Stomach (tissue), 9 donors: Measurements from ENCODE around the gene SUV39H1. TPM values are rescaled to one million over a fixed set of nuclear protein-coding genes. Genes with fewer than 3 reads are reported as not detected.
"Not testable (repeated sequence)": the region's sequence is repeated elsewhere in the genome, so short reads cannot be mapped to it uniquely, and the experiment has no call there.

Experiments used
- DNase-seq, 2 donors: peaks; one replicate each; pipeline versions ENCODE4 v3.0.0 to v3.0.0-alpha.2; 2013 to 2019
- H3K27ac ChIP-seq, 5 donors: fragments of 200-600 bp in 4 of 5; sonication (generic) in 4 of 5; one replicate each; pipeline ENCODE4 v1.5.1; 2013 to 2019; ENCODE audit warnings: mild to moderate bottlenecking in 1 of 5, moderate library complexity in 1 of 5
- H3K27me3 ChIP-seq, 3 donors: fragments of 200-600 bp; sonication (generic); one replicate each; pipeline ENCODE4 v1.5.1; 2017 to 2019; ENCODE audit warnings: mixed run types in 1 of 3
- H3K36me3 ChIP-seq, 4 donors: fragments of 200-600 bp; sonication (generic); 1 replicate in 3 of 4; 2 replicates in 1 of 4; pipeline ENCODE4 v1.5.1; 2016 to 2019
- H3K4me1 ChIP-seq, 4 donors: fragments of 200-600 bp; sonication (generic); one replicate each; pipeline ENCODE4 v1.5.1; 2016 to 2019
- H3K4me3 ChIP-seq, 4 donors: fragments of 200-600 bp; sonication (generic) in 3 of 4; one replicate each; pipeline ENCODE4 v1.5.1; 2016 to 2019; ENCODE audit warnings: mild to moderate bottlenecking in 1 of 4
- H3K9me3 ChIP-seq, 4 donors: fragments of 200-600 bp; sonication (generic); one replicate each; pipeline ENCODE4 v1.5.1; 2016 to 2019
- CTCF ChIP-seq, 7 experiments: fragments of 450-650 bp in 4 of 7; fragments of 200-600 bp in 3 of 7; sonication (generic) in 3 of 7; IDR thresholded peaks; one replicate each; pipeline ENCODE4 v1.5.1; 2016 to 2019; ENCODE audit warnings: antibody characterized with exemption in 7 of 7, control low read depth in 2 of 7, mild to moderate bottlenecking in 1 of 7
- EP300 ChIP-seq: sonication (generic); formaldehyde crosslinking; IDR thresholded peaks from one replicate; pipeline ENCODE4 v1.6.1; 2017; ENCODE audit warnings: antibody characterized with exemption
- POLR2A ChIP-seq, 4 donors: fragments of 450-650 bp; IDR thresholded peaks; one replicate each; pipeline ENCODE4 v1.6.1; 2016; ENCODE audit warnings: antibody characterized with exemption in 4 of 4, control low read depth in 2 of 4, mild to moderate bottlenecking in 1 of 4, moderate library complexity in 1 of 4
- POLR2AphosphoS5 ChIP-seq, 3 donors: sonication (generic); formaldehyde crosslinking; IDR thresholded peaks; one replicate each; pipeline ENCODE4 v1.6.1; 2016; ENCODE audit warnings: antibody characterized with exemption in 3 of 3
- WGBS, 5 donors: extraction: QIAGEN DNeasy Blood & Tissue Kit in 3 of 5; methylation state at CpG; one replicate each; pipeline versions ENCODE4 v1.1.5 to v1.1.7; 2013 to 2018; 5-methylcytosine and 5-hydroxymethylcytosine counted together
- intact Hi-C: fragments of 100-400 bp; cut with DNase I; formaldehyde crosslinking; loops from one replicate; pipeline ENCODE4 v1.15.1; 2023; ENCODE audit warnings: low total_unique reads
- polyA plus RNA-seq, 3 donors: library from polyadenylated mRNA; stranded (reverse); fragments of 200-250 nt; gene quantifications; one replicate each; pipeline ENCODE4 v1.2.3, GENCODE V29; 2013
- total RNA-seq, 5 donors: library from RNA; depleted of rRNA; stranded (reverse); fragments of >200 nt; gene quantifications; one replicate each; pipeline versions ENCODE4 v1.1.0 to v1.2.3, GENCODE V29; 2014 to 2016
- donor health status: healthy with polysubstance abuse.
- donor health status: Bipolar disorder and iron deficiency.
- donor health status: healthy.

The SUV39H1 gene
- total and polyA plus RNA-seq, 8 donors: 1.8 to 5.5 (median 4.1) TPM

- 1 to 51% (median 27%) methylated on average over 41 to 67 of the region's 67 CpGs; no CpG with 5 or more reads in 1 of the 5 donors for WGBS, 5 donors
- TF ChIP-seq POLR2A (IDR thresholded peaks at IDR 0.05) (peak in 1 of 4 donors; percentile 43), CTCF (IDR thresholded peaks at IDR 0.05) (no peak), EP300 (no peak), POLR2AphosphoS5 (IDR thresholded peaks at IDR 0.05) (peak; percentile 1 to 68 (median 50))
- no peaks in the 10 kb centered on the region for H3K9me3 ChIP-seq
- peak overlapping the region; percentile 86 to 94 (median 88) for H3K27ac ChIP-seq
- peak; percentile 91 to 96 for DNase-seq
- peak overlapping the region; percentile 59 to 71 (median 66) for H3K4me3 ChIP-seq
- intact Hi-C loops: no loop called here
- no peaks in the 10 kb centered on the region for H3K36me3 ChIP-seq
- H3K4me1 ChIP-seq: peaks cover 0 to 17% (median 7%) of the 10 kb centered on the region in 4 donors
- H3K27me3 ChIP-seq: no peaks in the 10 kb centered on the region
Observed at GRCh38 chrX:48676106-48676892, 20.2 kb upstream of the SUV39H1 start.

GRCh38 chrX:48676893-48677270 is 19.7 kb upstream of the SUV39H1 start:
- intact Hi-C loops: no loop called here
- peak overlapping the region; percentile 59 to 71 (median 66) for H3K4me3 ChIP-seq
- H3K4me1 ChIP-seq: peaks cover 0 to 17% (median 7%) of the 10 kb centered on the region in 4 donors
- peak overlapping the region; percentile 86 to 94 (median 88) for H3K27ac ChIP-seq
- no peaks in the 10 kb centered on the region for H3K36me3 ChIP-seq
- H3K9me3 ChIP-seq: no peaks in the 10 kb centered on the region
- 0 to 37% (median 15%) methylated on average over 9 of the region's 9 CpGs; no CpG with 5 or more reads in 1 of the 5 donors for WGBS, 5 donors
- no peak for DNase-seq
- TF ChIP-seq EP300 (no peak), POLR2AphosphoS5 (IDR thresholded peaks at IDR 0.05) (no peak), CTCF (IDR thresholded peaks at IDR 0.05) (no peak), POLR2A (IDR thresholded peaks at IDR 0.05) (no peak)
- H3K27me3 ChIP-seq: no peaks in the 10 kb centered on the region

- H3K27ac ChIP-seq: peak overlapping the region in 1 of 5 donors; percentile 94
- H3K4me3 ChIP-seq: peak overlapping the region in 2 of 4 donors; percentile 62 to 71
- peaks cover 0 to 17% (median 7%) of the 10 kb centered on the region in 4 donors for H3K4me1 ChIP-seq
- H3K27me3 ChIP-seq: no peaks in the 10 kb centered on the region
- TF ChIP-seq POLR2A (IDR thresholded peaks at IDR 0.05): no peak
- TF ChIP-seq EP300: no peak
- WGBS, 5 donors: 29 to 64% (median 46%) methylated on average over 2 to 10 of the region's 10 CpGs
- no peaks in the 10 kb centered on the region for H3K9me3 ChIP-seq
- intact Hi-C loops: no loop called here
- DNase-seq: no peak
- no peaks in the 10 kb centered on the region for H3K36me3 ChIP-seq
Observed at GRCh38 chrX:48677516-48677915, 19.0 kb upstream of the SUV39H1 start.

DNA sequence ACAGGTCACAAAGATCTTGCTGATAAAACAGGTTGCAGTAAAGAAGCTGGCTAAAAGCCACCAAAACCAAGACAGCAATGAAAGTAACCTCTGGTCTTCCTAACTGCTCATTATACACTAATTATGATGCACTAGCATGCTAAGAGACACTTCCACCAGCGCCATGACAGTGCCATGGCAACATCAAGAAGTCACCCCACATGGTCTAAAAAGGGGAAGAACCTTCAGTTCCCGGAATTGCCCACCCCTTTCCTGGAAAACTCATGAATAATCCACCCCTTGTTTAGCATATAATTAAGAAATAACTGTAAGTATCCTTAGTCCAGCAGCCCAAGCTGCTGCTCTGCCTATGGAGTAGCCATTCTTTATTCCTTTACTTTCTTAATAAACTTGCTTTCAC is 16.1 kb upstream of the SUV39H1 start:
- H3K27me3 ChIP-seq, H3K36me3 ChIP-seq, H3K27ac ChIP-seq, intact Hi-C loops, H3K4me3 ChIP-seq, H3K9me3 ChIP-seq, DNase-seq: not testable (repeated sequence)
- H3K4me1 ChIP-seq: peaks cover 0 to 11% (median 7%) of the 10 kb centered on the region in 4 donors
- 31 to 60% (median 42%) methylated on average over 1 to 2 of the region's 2 CpGs for WGBS, 5 donors

DNA sequence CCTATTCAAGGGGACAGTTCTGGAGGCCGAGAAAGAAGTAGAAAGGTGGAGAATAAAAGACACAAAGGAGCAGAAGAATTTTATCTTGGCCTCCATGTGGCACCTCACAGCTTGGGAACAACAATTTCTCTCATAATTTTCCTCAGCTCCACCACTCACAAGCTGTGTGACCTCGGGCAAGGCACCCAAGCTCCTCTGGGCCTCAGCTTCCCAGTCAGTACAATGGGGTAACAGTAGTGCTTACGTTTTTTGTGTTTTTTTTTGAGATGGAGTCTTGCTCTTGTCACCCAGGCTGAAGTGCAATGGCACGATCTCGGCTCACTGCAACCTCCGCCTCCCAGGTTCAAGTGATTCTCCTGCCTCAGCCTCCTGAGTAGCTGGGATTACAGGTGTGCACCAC is 15.6 kb upstream of the SUV39H1 start:
- H3K9me3 ChIP-seq, H3K4me1 ChIP-seq, DNase-seq, H3K36me3 ChIP-seq, intact Hi-C loops, H3K27me3 ChIP-seq, H3K4me3 ChIP-seq: not testable (repeated sequence)
- peak overlapping the region in 1 of 5 donors; percentile 4 for H3K27ac ChIP-seq
- 79 to 98% (median 89%) methylated on average over 6 of the region's 6 CpGs for WGBS, 5 donors
